ENCODE measurements around the gene TMEM100.

- TF ChIP-seq CTCF (IDR thresholded peaks at IDR 0.05) (no peak), EZH2 (IDR thresholded peaks at IDR 0.05; ENCODE audit: borderline replicate concordance, insufficient read depth, low read depth, low read length, poor library complexity, severe bottlenecking) (no peak)
Observed at GRCh38 chr17:55692276-55692675, 30.4 kb downstream of the TMEM100 start.

Data from B cell (primary cell).